WTC11 (cell line): ENCODE results near the gene RAB1B.

Experiments used
- ATF2 ChIP-seq: sonication (generic); formaldehyde crosslinking; IDR thresholded peaks from 2 replicates; pipeline ENCODE4 v1.8.1; 2022; ENCODE audit warnings: low read depth, missing genetic modification reagents, borderline replicate concordance
- ATF3 ChIP-seq: sonication (generic); formaldehyde crosslinking; conservative IDR thresholded peaks from 2 replicates; pipeline ENCODE4 v1.8.1; 2022; ENCODE audit warnings: mild to moderate bottlenecking, missing genetic modification reagents
- CBFB ChIP-seq: sonication (generic); formaldehyde crosslinking; IDR thresholded peaks from 2 replicates; pipeline ENCODE4 v1.8.1; 2022; ENCODE audit warnings: mild to moderate bottlenecking, low read depth, missing genetic modification reagents
- CREB1 ChIP-seq: sonication (generic); formaldehyde crosslinking; IDR thresholded peaks from 2 replicates; pipeline ENCODE4 v1.8.0; 2023; ENCODE audit warnings: mild to moderate bottlenecking, missing genetic modification reagents
- CTCF ChIP-seq: fragments of 200-600 bp; IDR thresholded peaks from 2 replicates; pipeline ENCODE4 v1.8.0; 2022; ENCODE audit warnings: antibody characterized with exemption
- E2F1 ChIP-seq: sonication (generic); formaldehyde crosslinking; IDR thresholded peaks from 2 replicates; pipeline ENCODE4 v1.8.0; 2022; ENCODE audit warnings: mild to moderate bottlenecking, missing genetic modification reagents
- E2F4 ChIP-seq: sonication (generic); formaldehyde crosslinking; IDR thresholded peaks from 2 replicates; pipeline ENCODE4 v1.8.1; 2022; ENCODE audit warnings: low read depth, mild to moderate bottlenecking, moderate library complexity, missing genetic modification reagents, borderline replicate concordance
- GABPB1 ChIP-seq: sonication (generic); formaldehyde crosslinking; IDR thresholded peaks from 2 replicates; pipeline ENCODE4 v1.8.1; 2023; ENCODE audit warnings: mild to moderate bottlenecking, missing genetic modification reagents
- JAZF1 ChIP-seq: fragments of 250-450 bp; sonication (Bioruptor Pico); IDR thresholded peaks from 2 replicates; pipeline ENCODE4 v1.9.0; 2021; ENCODE audit warnings: moderate library complexity, mild to moderate bottlenecking, inconsistent platforms
- JUN ChIP-seq: sonication (generic); formaldehyde crosslinking; IDR thresholded peaks from 2 replicates; pipeline ENCODE4 v1.8.0; 2023; ENCODE audit warnings: mild to moderate bottlenecking, missing genetic modification reagents
- NR2C2 ChIP-seq: sonication (generic); formaldehyde crosslinking; IDR thresholded peaks from 2 replicates; pipeline ENCODE4 v1.8.0; 2022; ENCODE audit warnings: mild to moderate bottlenecking, missing genetic modification reagents
- PRDM15 ChIP-seq: sonication (generic); formaldehyde crosslinking; IDR thresholded peaks from 2 replicates; pipeline ENCODE4 v1.8.0; 2022; ENCODE audit warnings: missing genetic modification reagents
- SMAD3 ChIP-seq: sonication (generic); formaldehyde crosslinking; IDR thresholded peaks from 2 replicates; pipeline ENCODE4 v1.8.0; 2022; ENCODE audit warnings: missing genetic modification reagents, mild to moderate bottlenecking, borderline replicate concordance
- TP53 ChIP-seq: sonication (generic); formaldehyde crosslinking; IDR thresholded peaks from 2 replicates; pipeline ENCODE4 v1.8.1; 2023; ENCODE audit warnings: mild to moderate bottlenecking, missing genetic modification reagents

- TF ChIP-seq CTCF (no peak), CREB1 (CRISPR knock-in tag) (no peak), SMAD3 (CRISPR knock-in tag) (no peak), E2F4 (CRISPR knock-in tag) (no peak), ATF2 (no peak), TP53 (CRISPR knock-in tag) (no peak), ATF3 (CRISPR knock-in tag) (no peak), CBFB (CRISPR knock-in tag) (no peak), GABPB1 (CRISPR knock-in tag) (no peak), JAZF1 (CRISPR knock-in tag) (no peak), E2F1 (CRISPR knock-in tag) (no peak), JUN (CRISPR knock-in tag) (no peak), PRDM15 (CRISPR knock-in tag) (no peak), NR2C2 (CRISPR knock-in tag) (no peak)
These were observed 19.6 kb downstream of the RAB1B start for GRCh38 chr11:66287889-66288670.
